Fibroblast of lung (primary cell): ENCODE results near the gene TMEM117. TPM values are rescaled to one million over a fixed set of nuclear protein-coding genes. Genes with fewer than 3 reads are reported as not detected.

Experiments
- DNase-seq, 2 donors: peaks; one replicate each; pipeline versions ENCODE4 v3.0.0 to v3.0.0-alpha.2; 2010; ENCODE audit warnings: low read depth in 2 of 2
- H2AFZ ChIP-seq: 2 replicates; pipeline ENCODE4 v1.5.1; 2012; ENCODE audit warnings: low read length, control low read depth, inconsistent platforms
- H3K27ac ChIP-seq: 2 replicates; pipeline ENCODE4 v1.5.1; 2011; ENCODE audit warnings: low read length, control low read depth; ENCODE audit not compliant: insufficient read depth
- H3K27me3 ChIP-seq: 2 replicates; pipeline ENCODE4 v1.5.1; 2011; ENCODE audit warnings: mild to moderate bottlenecking, low read length; ENCODE audit not compliant: control insufficient read depth, insufficient read depth
- H3K36me3 ChIP-seq: 2 replicates; pipeline ENCODE4 v1.5.1; 2011; ENCODE audit warnings: low read length; ENCODE audit not compliant: control insufficient read depth, insufficient read depth
- H3K4me1 ChIP-seq: 2 replicates; pipeline ENCODE4 v1.5.1; 2011; ENCODE audit warnings: low read length; ENCODE audit not compliant: control insufficient read depth, insufficient read depth; ENCODE audit errors: extremely low read depth
- H3K4me2 ChIP-seq: 2 replicates; pipeline ENCODE4 v1.5.1; 2011; ENCODE audit warnings: low read length, control low read depth; ENCODE audit not compliant: insufficient read depth; ENCODE audit errors: extremely low read depth
- H3K4me3 ChIP-seq, 4 experiments: fragments of 200-600 bp in 1 of 4; sonication (generic) in 1 of 4; replicated peaks in 1 of 4; 2 replicates each; pipeline ENCODE4 v1.5.1; 2011 to 2016; ENCODE audit warnings: low read length in 4 of 4, low read depth in 3 of 4, mild to moderate bottlenecking in 3 of 4, control low read depth in 2 of 4, inconsistent platforms in 1 of 4, mixed read lengths in 1 of 4; ENCODE audit not compliant: insufficient read depth in 1 of 4; ENCODE audit errors: control extremely low read depth in 1 of 4
- H3K79me2 ChIP-seq: 2 replicates; pipeline ENCODE4 v1.5.1; 2012; ENCODE audit warnings: mild to moderate bottlenecking, low read length, inconsistent platforms; ENCODE audit not compliant: control insufficient read depth, insufficient read depth
- H3K9ac ChIP-seq: 2 replicates; pipeline ENCODE4 v1.5.1; 2011; ENCODE audit warnings: mild to moderate bottlenecking, low read length, control low read depth; ENCODE audit not compliant: insufficient read depth
- H3K9me3 ChIP-seq: 2 replicates; pipeline ENCODE4 v1.5.1; 2012; ENCODE audit warnings: low read depth, low read length; ENCODE audit not compliant: control insufficient read depth, insufficient read depth
- H4K20me1 ChIP-seq: 2 replicates; pipeline ENCODE4 v1.5.1; 2011; ENCODE audit warnings: low read length; ENCODE audit not compliant: control insufficient read depth, insufficient read depth; ENCODE audit errors: extremely low read depth
- EZH2 ChIP-seq: IDR thresholded peaks from 2 replicates; pipeline ENCODE4 v1.5.1; 2012; ENCODE audit warnings: low read length, control low read depth, mild to moderate bottlenecking; ENCODE audit errors: missing control alignments
- polyA plus RNA-seq, 2 donors: library from polyadenylated mRNA; depleted of rRNA in 1 of 2; stranded (reverse) in 1 of 2; unstranded in 1 of 2; fragments of >200 nt; gene quantifications; 2 replicates each; pipeline ENCODE4 v1.2.1, GENCODE V29; 2011 to 2012; ENCODE audit warnings: missing spikeins in 1 of 2
- total RNA-seq: library from RNA; depleted of rRNA; stranded (reverse); fragments of >200 nt; gene quantifications from 2 replicates; pipeline ENCODE4 v1.2.1, GENCODE V29; 2014
- TF ChIP-seq, protein P1 (sequence below), 2 donors: IDR thresholded peaks in 1 of 2; conservative IDR thresholded peaks in 1 of 2; 1 replicate in 1 of 2; 2 replicates in 1 of 2; pipeline ENCODE4 v1.5.1; 2011 to 2012; ENCODE audit warnings: low read length in 2 of 2, control low read depth in 1 of 2, inconsistent platforms in 1 of 2, low read depth in 1 of 2, mild to moderate bottlenecking in 1 of 2

Gene TMEM117
- total and polyA plus RNA-seq, 2 donors (not counting 1 experiment from before 2014, with no cell fraction given) = 7.6 to 7.8 TPM

- no peak overlapping the region for H2AFZ ChIP-seq
- H4K20me1 ChIP-seq = no peaks in the 10 kb centered on the region
- H3K4me1 ChIP-seq = no peaks in the 10 kb centered on the region
- H3K27me3 ChIP-seq = no peaks in the 10 kb centered on the region
- no peak overlapping the region for H3K4me3 ChIP-seq
- H3K79me2 ChIP-seq = no peaks in the 10 kb centered on the region
- no peaks in the 10 kb centered on the region for H3K9me3 ChIP-seq
- H3K9ac ChIP-seq = no peak overlapping the region
- DNase-seq = no peak
- TF ChIP-seq EZH2 = no peak
- H3K4me2 ChIP-seq = no peak overlapping the region
- no peak overlapping the region for H3K27ac ChIP-seq
- H3K36me3 ChIP-seq = no peaks in the 10 kb centered on the region
Observed at GRCh38 chr12:44245932-44246331, 410.1 kb downstream of the TMEM117 start.

- Histone ChIP-seq H3K79me2 (no peaks in the 10 kb centered on the region), H3K27me3 (no peaks in the 10 kb centered on the region), H3K4me1 (no peaks in the 10 kb centered on the region), H3K4me3 (no peak overlapping the region), H3K36me3 (no peaks in the 10 kb centered on the region), H2AFZ (no peak overlapping the region), H3K9ac (no peak overlapping the region), H3K4me2 (no peak overlapping the region), H3K27ac (no peak overlapping the region), H3K9me3 (no peaks in the 10 kb centered on the region), H4K20me1 (no peaks in the 10 kb centered on the region)
- DNase-seq = peak in 1 of 2 donors; percentile 72
- no peak for TF ChIP-seq EZH2
- TF ChIP-seq, protein P1, sequence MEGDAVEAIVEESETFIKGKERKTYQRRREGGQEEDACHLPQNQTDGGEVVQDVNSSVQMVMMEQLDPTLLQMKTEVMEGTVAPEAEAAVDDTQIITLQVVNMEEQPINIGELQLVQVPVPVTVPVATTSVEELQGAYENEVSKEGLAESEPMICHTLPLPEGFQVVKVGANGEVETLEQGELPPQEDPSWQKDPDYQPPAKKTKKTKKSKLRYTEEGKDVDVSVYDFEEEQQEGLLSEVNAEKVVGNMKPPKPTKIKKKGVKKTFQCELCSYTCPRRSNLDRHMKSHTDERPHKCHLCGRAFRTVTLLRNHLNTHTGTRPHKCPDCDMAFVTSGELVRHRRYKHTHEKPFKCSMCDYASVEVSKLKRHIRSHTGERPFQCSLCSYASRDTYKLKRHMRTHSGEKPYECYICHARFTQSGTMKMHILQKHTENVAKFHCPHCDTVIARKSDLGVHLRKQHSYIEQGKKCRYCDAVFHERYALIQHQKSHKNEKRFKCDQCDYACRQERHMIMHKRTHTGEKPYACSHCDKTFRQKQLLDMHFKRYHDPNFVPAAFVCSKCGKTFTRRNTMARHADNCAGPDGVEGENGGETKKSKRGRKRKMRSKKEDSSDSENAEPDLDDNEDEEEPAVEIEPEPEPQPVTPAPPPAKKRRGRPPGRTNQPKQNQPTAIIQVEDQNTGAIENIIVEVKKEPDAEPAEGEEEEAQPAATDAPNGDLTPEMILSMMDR (conservative IDR thresholded peaks at IDR 0.05 in 1 of 2, IDR thresholded peaks at IDR 0.05 in 1 of 2; ENCODE audit: low read depth in 1 of 2, low read length in 2 of 2) = no peak
Observed at GRCh38 chr12:44246482-44247105, 410.7 kb downstream of the TMEM117 start.

- H2AFZ ChIP-seq = no peak overlapping the region
- H3K9ac ChIP-seq = no peak overlapping the region
- TF ChIP-seq EZH2 = no peak
- TF ChIP-seq, protein P1 (conservative IDR thresholded peaks at IDR 0.05 in 1 of 2, IDR thresholded peaks at IDR 0.05 in 1 of 2; ENCODE audit: low read depth in 1 of 2, low read length in 2 of 2) = no peak
- H3K79me2 ChIP-seq = no peaks in the 10 kb centered on the region
- no peaks in the 10 kb centered on the region for H3K27me3 ChIP-seq
- no peaks in the 10 kb centered on the region for H3K4me1 ChIP-seq
- H4K20me1 ChIP-seq = no peaks in the 10 kb centered on the region
- no peaks in the 10 kb centered on the region for H3K9me3 ChIP-seq
- no peaks in the 10 kb centered on the region for H3K36me3 ChIP-seq
- H3K4me3 ChIP-seq = no peak overlapping the region
- H3K27ac ChIP-seq = no peak overlapping the region
- H3K4me2 ChIP-seq = no peak overlapping the region
- no peak for DNase-seq
Observed at GRCh38 chr12:44247588-44247987, 411.7 kb downstream of the TMEM117 start.
